Activated T-cell treated with anti-CD3 and anti-CD28 coated beads, Interleukin-2, amount 50 U/mL, for 72 hours (primary cell): ENCODE results near the gene ESYT1. TPM values are rescaled to one million over a fixed set of nuclear protein-coding genes. Genes with fewer than 3 reads are reported as not detected.
"Not testable (repeated sequence)": the region's sequence is repeated elsewhere in the genome, so short reads cannot be mapped to it uniquely, and the experiment has no call there.

Experiments used
- ATAC-seq, 2 donors: fragments of 150-1000 bp; cut with Tn5 transposase; replicated peaks in 1 of 2; 2 replicates each; pipeline ENCODE4 v1.10.0; 2021; ENCODE audit warnings: moderate library complexity in 2 of 2, mild to moderate bottlenecking in 1 of 2
- DNase-seq, 2 donors: peaks; one replicate each; pipeline ENCODE4 v3.0.0; 2021 to 2022; ENCODE audit warnings: mixed read lengths in 1 of 2
- H3K27ac Mint-ChIP-seq: one replicate; pipeline ENCODE4 v1.8.0; 2022; ENCODE audit warnings: mild to moderate bottlenecking, moderate library complexity, mixed read lengths
- H3K27me3 Mint-ChIP-seq: one replicate; pipeline ENCODE4 v1.8.0; 2022; ENCODE audit warnings: low read depth, mixed read lengths
- H3K36me3 Mint-ChIP-seq, 2 donors: one replicate each; pipeline ENCODE4 v1.8.0; 2022; ENCODE audit warnings: mixed read lengths in 2 of 2, mild to moderate bottlenecking in 1 of 2; ENCODE audit not compliant: insufficient read depth in 2 of 2
- H3K4me1 Mint-ChIP-seq: one replicate; pipeline ENCODE4 v1.8.0; 2022; ENCODE audit warnings: low read depth, mixed read lengths
- H3K4me3 Mint-ChIP-seq, 2 donors: one replicate each; pipeline ENCODE4 v1.8.0; 2022; ENCODE audit warnings: mild to moderate bottlenecking in 2 of 2, mixed read lengths in 2 of 2, moderate library complexity in 2 of 2
- H3K9me3 Mint-ChIP-seq, 2 donors: one replicate each; pipeline ENCODE4 v1.8.0; 2022; ENCODE audit warnings: mixed read lengths in 2 of 2
- total RNA-seq, 2 donors: library from RNA; stranded (reverse); gene quantifications; one replicate each; pipeline ENCODE4 v1.2.3, GENCODE V29; 2022

ESYT1 gene
- total RNA-seq, 2 donors from 2014 or later: 74.6 to 84.6 TPM

GRCh38 chr12:56145217-56145616 lies 17.1 kb downstream of the ESYT1 start:
- peaks cover 14% of the 10 kb centered on the region for H3K4me1 Mint-ChIP-seq
- H3K27ac Mint-ChIP-seq: no peak overlapping the region
- no peak overlapping the region for H3K4me3 Mint-ChIP-seq
- no peaks in the 10 kb centered on the region for H3K27me3 Mint-ChIP-seq
- ATAC-seq (no peak), DNase-seq (no peak)
- H3K36me3 Mint-ChIP-seq: peaks cover 18 to 30% of the 10 kb centered on the region in 2 donors
- H3K9me3 Mint-ChIP-seq: no peaks in the 10 kb centered on the region

DNA sequence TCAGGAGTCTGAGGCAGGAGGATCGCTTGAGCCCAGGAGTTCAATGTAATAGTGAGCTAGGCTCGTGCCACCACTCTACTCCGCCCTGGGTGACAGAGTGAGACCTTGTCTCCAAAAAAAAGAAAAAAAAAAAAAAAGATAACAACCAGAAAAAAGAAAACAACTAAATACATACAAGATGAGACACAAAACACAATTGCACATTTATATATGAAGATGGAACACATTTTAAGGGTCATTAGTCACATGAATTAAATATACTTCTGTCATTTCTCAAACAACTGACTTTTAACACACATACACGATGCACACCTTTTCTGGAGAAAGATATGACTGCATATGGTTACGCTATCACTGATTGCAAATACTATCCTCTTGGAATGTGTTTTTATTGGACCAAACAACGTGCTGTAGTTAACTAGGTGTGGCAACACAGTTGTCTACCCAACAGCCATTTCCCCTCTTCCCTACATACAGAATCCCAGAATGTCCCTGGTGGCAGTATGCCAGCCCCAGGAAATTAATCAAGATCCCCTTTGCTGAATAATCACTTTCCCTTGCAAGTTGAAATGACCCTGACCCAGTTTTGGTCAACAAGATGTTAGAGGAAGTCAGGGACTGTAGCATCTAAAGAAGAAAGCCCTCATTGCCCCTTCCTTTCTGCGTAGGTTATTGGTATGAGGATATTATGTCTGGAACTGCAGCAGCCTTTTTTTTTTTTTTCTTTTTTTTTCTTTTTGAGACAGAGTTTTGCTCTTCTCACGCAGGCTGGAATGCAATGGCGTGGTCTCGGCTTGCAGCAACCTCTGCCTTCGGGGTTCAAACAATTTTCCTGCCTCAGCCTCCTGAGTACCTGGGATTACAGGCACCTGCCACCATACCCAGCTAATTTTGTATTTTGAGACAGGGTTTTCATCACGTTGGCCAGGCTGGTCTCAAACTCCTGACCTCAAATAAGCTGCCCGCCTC lies 18.7 kb downstream of the ESYT1 start:
- H3K9me3 Mint-ChIP-seq: no peaks in the 10 kb centered on the region
- no peaks in the 10 kb centered on the region for H3K27me3 Mint-ChIP-seq
- H3K27ac Mint-ChIP-seq: no peak overlapping the region
- ATAC-seq (no peak), DNase-seq (no peak)
- peaks cover 10 to 19% of the 10 kb centered on the region in 2 donors for H3K36me3 Mint-ChIP-seq
- peaks cover 30% of the 10 kb centered on the region for H3K4me1 Mint-ChIP-seq
- H3K4me3 Mint-ChIP-seq: no peak overlapping the region

DNA sequence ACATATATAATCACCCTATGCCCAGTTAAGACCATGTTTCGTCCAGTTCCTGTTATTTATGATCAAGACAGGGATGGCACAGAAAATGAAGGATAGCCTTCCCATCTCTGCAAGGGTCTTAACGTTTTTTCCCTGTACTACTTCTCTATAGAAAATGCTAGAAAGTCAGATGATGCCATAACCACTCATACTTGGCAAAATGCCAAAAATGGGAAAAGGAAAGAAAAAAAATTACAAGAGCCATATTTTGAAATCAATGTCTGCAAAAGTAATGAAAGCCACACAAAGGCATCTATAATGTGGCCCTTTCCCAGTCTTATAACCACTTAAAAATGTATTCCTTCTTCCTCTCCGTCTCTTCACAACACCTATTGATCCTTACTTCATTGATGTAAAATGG lies 22.5 kb downstream of the ESYT1 start:
- H3K36me3 Mint-ChIP-seq: peaks cover 3 to 7% of the 10 kb centered on the region in 2 donors
- H3K27ac Mint-ChIP-seq: peak overlapping the region; percentile 94
- no peaks in the 10 kb centered on the region for H3K27me3 Mint-ChIP-seq
- no peak for DNase-seq
- no peaks in the 10 kb centered on the region for H3K9me3 Mint-ChIP-seq
- no peak for ATAC-seq
- H3K4me1 Mint-ChIP-seq: peaks cover 50% of the 10 kb centered on the region
- H3K4me3 Mint-ChIP-seq: peak overlapping the region; percentile 77 to 96

DNA sequence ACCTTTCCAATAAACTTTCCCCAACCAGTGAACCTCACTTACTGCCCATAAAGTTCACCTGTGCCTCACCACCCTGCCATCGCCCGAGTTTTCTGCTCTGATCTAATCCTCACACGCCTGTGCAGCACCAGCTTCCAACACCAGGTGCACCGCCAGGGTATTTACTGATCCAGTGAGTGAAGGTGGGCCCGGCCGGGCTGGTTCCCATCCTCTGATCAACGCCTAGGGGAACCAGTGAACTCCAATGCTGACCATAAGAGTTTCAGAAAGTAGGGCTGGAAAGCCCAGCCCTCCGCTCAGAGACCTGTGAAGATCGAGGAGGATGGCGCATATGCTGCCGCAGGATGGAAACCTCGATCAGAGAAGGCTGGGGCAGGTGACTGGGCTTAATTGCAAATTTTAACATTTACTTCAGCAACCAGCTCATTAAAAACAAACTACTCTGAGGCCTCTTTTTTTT lies 23.6 kb downstream of the ESYT1 start:
- no peaks in the 10 kb centered on the region for H3K27me3 Mint-ChIP-seq
- H3K36me3 Mint-ChIP-seq: peaks cover 5 to 9% of the 10 kb centered on the region in 2 donors
- H3K9me3 Mint-ChIP-seq: no peaks in the 10 kb centered on the region
- peak overlapping the region; percentile 91 to 96 for H3K4me3 Mint-ChIP-seq
- ATAC-seq: peak; percentile 64 to 66
- H3K4me1 Mint-ChIP-seq: peaks cover 52% of the 10 kb centered on the region
- H3K27ac Mint-ChIP-seq: peak overlapping the region; percentile 92
- DNase-seq: peak; percentile 72 to 76

GRCh38 chr12:56152132-56152755 lies 24.2 kb downstream of the ESYT1 start, which contains the start of gene MYL6B:
TSS of gene MYL6B (plus strand) at chr12:56152587. CDS start at chr12:56153919, 1,332 bp downstream.
- Mint-ChIP-seq H3K4me1 (peaks cover 57% of the 10 kb centered on the region), H3K9me3 (no peaks in the 10 kb centered on the region)

DNA sequence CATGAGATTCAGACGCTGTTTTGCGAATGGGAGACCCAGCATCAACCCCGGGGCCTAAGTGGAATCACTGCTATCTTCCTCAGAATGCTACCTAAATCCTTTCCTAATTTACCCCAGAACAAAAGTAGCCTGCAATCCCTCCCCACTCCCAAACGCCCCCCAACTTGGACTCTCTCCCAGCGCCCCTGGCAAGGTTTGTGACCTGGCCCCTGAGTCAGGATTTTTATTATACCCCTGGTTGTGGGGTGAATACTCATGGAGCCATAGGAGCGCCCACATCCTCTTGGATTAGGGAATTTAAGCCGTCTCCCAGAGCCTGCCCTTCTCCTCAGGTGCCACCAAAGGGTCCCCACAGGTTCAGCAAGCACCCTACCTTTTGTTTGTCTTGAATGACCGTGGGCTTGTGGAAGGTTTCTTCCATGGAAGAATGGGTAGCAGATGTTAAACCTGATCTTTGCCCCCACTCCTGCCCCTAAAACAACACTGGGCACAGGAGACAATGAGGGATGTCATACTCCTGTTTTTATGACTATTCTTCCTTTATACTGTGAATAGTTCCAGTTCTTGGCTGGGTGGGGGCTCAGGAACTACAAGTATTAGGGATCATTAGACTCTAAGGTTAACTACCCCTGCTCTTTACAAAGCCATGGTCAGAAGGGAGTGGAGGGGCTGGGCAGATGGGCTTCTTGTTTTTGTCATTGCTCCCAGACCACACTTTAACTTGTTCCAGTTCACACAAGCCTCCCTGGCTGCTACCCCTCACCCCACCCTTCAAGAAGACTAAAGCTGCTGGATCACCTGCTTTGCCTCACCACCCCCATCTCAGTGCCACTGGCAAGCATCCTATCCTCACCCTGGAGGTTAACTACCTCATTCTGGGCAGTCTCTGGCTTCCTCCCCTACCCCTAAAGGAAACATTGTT lies 24.9 kb downstream of the ESYT1 start:
- no peak for ATAC-seq
- DNase-seq: no peak
- Mint-ChIP-seq H3K27ac (peak overlapping the region; percentile 92), H3K4me1 (peaks cover 62% of the 10 kb centered on the region), H3K9me3 (no peaks in the 10 kb centered on the region), H3K4me3 (peak overlapping the region; percentile 91 to 96), H3K27me3 (no peaks in the 10 kb centered on the region), H3K36me3 (peaks cover 5 to 10% of the 10 kb centered on the region in 2 donors)

More at GRCh38 chr12:56152132-56152755, 24.2 kb downstream of the ESYT1 start, which contains the start of gene MYL6B:
- Mint-ChIP-seq H3K4me3 (peak within 1 kb of the TSS; percentile 91 to 96), H3K27me3 (no peaks in the 10 kb centered on the region), H3K36me3 (peaks cover 5 to 9% of the 10 kb centered on the region in 2 donors), H3K27ac (peak within 1 kb of the TSS; percentile 92)
- peak; percentile 96 to 97 for DNase-seq
- peak; percentile 94 for ATAC-seq

DNA sequence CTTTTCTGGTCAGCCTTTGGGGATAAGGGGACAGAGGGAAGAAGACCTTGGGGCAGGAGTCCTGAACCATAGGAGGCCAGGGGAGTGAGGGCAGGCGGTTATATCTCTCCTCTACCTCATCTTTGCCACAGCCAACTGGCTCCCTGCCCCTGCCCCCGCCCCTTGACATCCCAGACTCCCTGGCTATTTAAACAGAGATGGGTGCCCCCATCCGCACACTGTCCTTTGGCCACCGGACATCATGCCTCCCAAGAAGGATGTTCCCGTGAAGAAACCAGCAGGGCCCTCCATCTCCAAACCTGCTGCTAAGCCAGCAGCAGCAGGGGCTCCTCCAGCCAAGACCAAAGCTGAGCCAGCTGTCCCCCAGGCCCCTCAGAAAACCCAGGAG lies 25.6 kb downstream of the ESYT1 start:
- DNase-seq: no peak
- Mint-ChIP-seq H3K36me3 (peaks cover 8 to 15% of the 10 kb centered on the region in 2 donors), H3K4me3 (peak overlapping the region; percentile 91 to 96), H3K27me3 (no peaks in the 10 kb centered on the region), H3K4me1 (peaks cover 62% of the 10 kb centered on the region), H3K9me3 (no peaks in the 10 kb centered on the region), H3K27ac (peak overlapping the region; percentile 60)
- ATAC-seq: no peak

- H3K4me1 Mint-ChIP-seq: peaks cover 65% of the 10 kb centered on the region
- no peak for DNase-seq
- ATAC-seq: no peak
- no peaks in the 10 kb centered on the region for H3K9me3 Mint-ChIP-seq
- H3K36me3 Mint-ChIP-seq: peaks cover 15 to 21% of the 10 kb centered on the region in 2 donors
- H3K27ac Mint-ChIP-seq: no peak overlapping the region
- H3K4me3 Mint-ChIP-seq: peak overlapping the region in 1 of 2 donors; percentile 32
- H3K27me3 Mint-ChIP-seq: no peaks in the 10 kb centered on the region
Observed at GRCh38 chr12:56154246-56154771, 26.2 kb downstream of the ESYT1 start.

DNA sequence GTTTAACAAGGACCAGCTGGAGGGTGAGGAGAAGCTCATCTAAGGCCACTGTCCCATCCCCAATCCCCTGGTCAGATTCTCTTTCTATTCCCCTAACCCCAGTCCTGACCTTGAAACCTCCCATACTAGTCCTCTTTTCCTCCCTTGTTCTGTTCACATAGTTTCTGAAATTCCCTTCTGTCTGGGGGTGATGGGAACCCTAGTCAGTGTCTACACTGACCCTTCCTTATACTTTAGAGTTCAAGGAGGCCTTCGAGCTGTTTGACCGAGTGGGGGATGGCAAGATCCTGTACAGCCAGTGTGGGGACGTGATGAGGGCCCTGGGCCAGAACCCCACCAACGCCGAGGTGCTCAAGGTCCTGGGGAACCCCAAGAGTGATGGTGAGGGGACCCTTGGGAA lies 26.8 kb downstream of the ESYT1 start:
- H3K36me3 Mint-ChIP-seq: peaks cover 16 to 23% of the 10 kb centered on the region in 2 donors
- no peaks in the 10 kb centered on the region for H3K27me3 Mint-ChIP-seq
- peaks cover 68% of the 10 kb centered on the region for H3K4me1 Mint-ChIP-seq
- no peaks in the 10 kb centered on the region for H3K9me3 Mint-ChIP-seq
- no peak overlapping the region for H3K4me3 Mint-ChIP-seq
- ATAC-seq: no peak
- DNase-seq: no peak
- no peak overlapping the region for H3K27ac Mint-ChIP-seq

DNA sequence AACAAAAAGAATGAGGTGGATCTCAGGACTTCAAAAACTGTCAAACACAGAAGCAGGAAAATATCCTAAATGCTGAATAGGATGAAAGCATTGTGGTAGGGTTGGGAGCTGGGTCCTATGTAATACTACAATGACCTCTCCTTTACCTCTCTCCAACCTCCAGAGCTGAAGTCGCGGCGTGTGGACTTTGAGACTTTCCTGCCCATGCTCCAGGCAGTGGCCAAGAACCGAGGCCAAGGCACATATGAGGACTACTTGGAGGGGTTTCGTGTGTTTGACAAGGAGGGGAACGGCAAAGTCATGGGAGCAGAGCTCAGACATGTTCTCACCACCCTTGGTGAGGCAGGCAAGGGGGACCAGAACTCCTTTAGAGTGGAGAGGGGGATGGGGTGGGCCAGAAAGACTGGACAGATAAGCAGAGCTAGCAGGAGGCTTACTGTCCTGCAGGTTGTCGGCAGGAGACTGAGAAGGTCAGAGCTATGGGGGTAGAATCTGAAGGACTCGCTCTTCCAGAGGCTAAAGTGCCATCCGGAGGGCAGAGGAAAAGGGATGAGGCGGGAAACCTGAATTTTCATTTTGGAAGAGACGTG lies 27.3 kb downstream of the ESYT1 start:
- DNase-seq: no peak
- no peak for ATAC-seq
- Mint-ChIP-seq H3K36me3 (peaks cover 21 to 27% of the 10 kb centered on the region in 2 donors), H3K4me3 (peak overlapping the region in 1 of 2 donors; percentile 55), H3K27ac (no peak overlapping the region), H3K27me3 (no peaks in the 10 kb centered on the region), H3K4me1 (peaks cover 68% of the 10 kb centered on the region), H3K9me3 (no peaks in the 10 kb centered on the region)

- H3K9me3 Mint-ChIP-seq, ATAC-seq, DNase-seq, H3K27me3 Mint-ChIP-seq: not testable (repeated sequence)
- Mint-ChIP-seq H3K4me1 (peaks cover 68% of the 10 kb centered on the region), H3K27ac (peak overlapping the region; percentile 55), H3K4me3 (peak overlapping the region; percentile 96 to 100), H3K36me3 (peaks cover 27 to 35% of the 10 kb centered on the region in 2 donors)
Observed at GRCh38 chr12:56156464-56157200, 28.6 kb downstream of the ESYT1 start.
